ENCODE measurements around the gene RPS13.
"Not testable (repeated sequence)": the region's sequence is repeated elsewhere in the genome, so short reads cannot be mapped to it uniquely, and the experiment has no call there.

The RPS13 gene

GRCh38 chr11:17077520-17078401 lies at the start of gene RPS13:
TSS of gene RPS13 (minus strand) at chr11:17077667. CDS start at chr11:17077641, 26 bp downstream.
- DNase-seq: peak; percentile 60 to 99 (median 97)

- no peak for DNase-seq
These were observed 44.5 kb upstream of the RPS13 start for GRCh38 chr11:17121981-17122380.

- DNase-seq: no peak
These were observed 39.8 kb upstream of the RPS13 start for GRCh38 chr11:17117262-17117661.

GRCh38 chr11:17116117-17116516 lies 38.6 kb upstream of the RPS13 start:
- no peak for DNase-seq

GRCh38 chr11:17107745-17108144 lies 30.3 kb upstream of the RPS13 start:
- not testable (repeated sequence) for DNase-seq

- DNase-seq: peak in 4 of 56 donors; percentile 8 to 20 (median 14)
These were observed 28.1 kb upstream of the RPS13 start for GRCh38 chr11:17105404-17106040.

GRCh38 chr11:17102462-17102861 lies 25.0 kb upstream of the RPS13 start:
- no peak for DNase-seq

GRCh38 chr11:17098658-17099057 lies 21.2 kb upstream of the RPS13 start:
- DNase-seq: no peak

GRCh38 chr11:17098038-17098437 lies 20.6 kb upstream of the RPS13 start:
- no peak for DNase-seq

- not testable (repeated sequence) for DNase-seq
These were observed 8.5 kb upstream of the RPS13 start for GRCh38 chr11:17085976-17086375.

GRCh38 chr11:17077240-17077519 lies 287 bp downstream of the RPS13 start:
- peak in 12 of 56 donors; percentile 50 to 90 (median 74) for DNase-seq

- DNase-seq: peak in 2 of 56 donors; percentile 29 to 46
These were observed 789 bp downstream of the RPS13 start for GRCh38 chr11:17076517-17077239.

GRCh38 chr11:17075506-17075905 lies 2.0 kb downstream of the RPS13 start:
- DNase-seq: no peak

GRCh38 chr11:17073370-17074027 lies 4.0 kb downstream of the RPS13 start:
- no peak for DNase-seq

- DNase-seq: no peak
These were observed 10.1 kb downstream of the RPS13 start for GRCh38 chr11:17067417-17067816.

- peak in 17 of 56 donors; percentile 2 to 43 (median 9) for DNase-seq
These were observed 10.8 kb downstream of the RPS13 start for GRCh38 chr11:17066691-17067090.

- DNase-seq: peak in 42 of 56 donors; percentile 4 to 79 (median 28)
These were observed 14.1 kb downstream of the RPS13 start for GRCh38 chr11:17063171-17064002.

GRCh38 chr11:17051146-17051545 lies 26.3 kb downstream of the RPS13 start:
- DNase-seq: not testable (repeated sequence)

GRCh38 chr11:17048491-17048890 lies 29.0 kb downstream of the RPS13 start:
- DNase-seq: not testable (repeated sequence)

- DNase-seq: no peak
These were observed 30.8 kb downstream of the RPS13 start for GRCh38 chr11:17046690-17047089.
